Dedifferentiated amniotic fluid mesenchymal stem cell (primary cell): ENCODE results near the gene FBP2.
"Not testable (repeated sequence)": the region's sequence is repeated elsewhere in the genome, so short reads cannot be mapped to it uniquely, and the experiment has no call there.

ENCODE experiments used
- DNase-seq: peaks from one replicate; pipeline ENCODE4 v3.0.0-alpha.2; 2016; ENCODE audit errors: extremely low spot score

The FBP2 gene

GRCh38 chr9:94606646-94607422, 13.2 kb upstream of the FBP2 start:
- no peak for DNase-seq

- peak; percentile 47 for DNase-seq
These were observed 9.9 kb upstream of the FBP2 start for GRCh38 chr9:94603259-94604160.

GRCh38 chr9:94602666-94603065, 9.0 kb upstream of the FBP2 start:
- no peak for DNase-seq

GRCh38 chr9:94600715-94601114, 7.1 kb upstream of the FBP2 start:
- DNase-seq = no peak

GRCh38 chr9:94600258-94600657, 6.6 kb upstream of the FBP2 start:
- no peak for DNase-seq

- no peak for DNase-seq
These were observed 5.5 kb upstream of the FBP2 start for GRCh38 chr9:94599102-94599501.

- DNase-seq = not testable (repeated sequence)
These were observed 941 bp downstream of the FBP2 start for GRCh38 chr9:94592683-94593082.

GRCh38 chr9:94591876-94592275, 1.7 kb downstream of the FBP2 start:
- no peak for DNase-seq

- DNase-seq = not testable (repeated sequence)
These were observed 2.5 kb downstream of the FBP2 start for GRCh38 chr9:94591046-94591545.

GRCh38 chr9:94588681-94589080, 4.9 kb downstream of the FBP2 start:
- no peak for DNase-seq

- DNase-seq = no peak
These were observed 6.8 kb downstream of the FBP2 start for GRCh38 chr9:94586814-94587213.

- no peak for DNase-seq
These were observed 7.3 kb downstream of the FBP2 start for GRCh38 chr9:94586316-94586715.

GRCh38 chr9:94584555-94584954, 9.1 kb downstream of the FBP2 start:
- no peak for DNase-seq

- DNase-seq = no peak
These were observed 11.9 kb downstream of the FBP2 start for GRCh38 chr9:94581728-94582127.

- DNase-seq = no peak
These were observed 16.1 kb downstream of the FBP2 start for GRCh38 chr9:94577571-94577970.

GRCh38 chr9:94577036-94577435, 16.6 kb downstream of the FBP2 start:
- DNase-seq = no peak

- DNase-seq = no peak
These were observed 17.5 kb downstream of the FBP2 start for GRCh38 chr9:94576131-94576530.

- no peak for DNase-seq
These were observed 24.5 kb downstream of the FBP2 start for GRCh38 chr9:94568972-94569712.

GRCh38 chr9:94568250-94568889, 25.3 kb downstream of the FBP2 start:
- no peak for DNase-seq

- DNase-seq = no peak
These were observed 26.4 kb downstream of the FBP2 start for GRCh38 chr9:94567271-94567670.

- no peak for DNase-seq
These were observed 27.1 kb downstream of the FBP2 start for GRCh38 chr9:94566550-94566949.

GRCh38 chr9:94564279-94564678, 29.3 kb downstream of the FBP2 start:
- not testable (repeated sequence) for DNase-seq
